HTR-8/SVneo (cell line): Measurements from ENCODE around the gene SDK1.

Experiments
- DNase-seq: peaks from one replicate; pipeline ENCODE4 v3.0.0; 2011; ENCODE audit warnings: low spot score, mixed read lengths; ENCODE audit not compliant: insufficient read length
- FAIRE-seq: peaks from 2 replicates; lab custom pipeline; 2011; peaks lifted over from hg19 to GRCh38; lab: Jason Lieb, UNC

SDK1 gene

DNA sequence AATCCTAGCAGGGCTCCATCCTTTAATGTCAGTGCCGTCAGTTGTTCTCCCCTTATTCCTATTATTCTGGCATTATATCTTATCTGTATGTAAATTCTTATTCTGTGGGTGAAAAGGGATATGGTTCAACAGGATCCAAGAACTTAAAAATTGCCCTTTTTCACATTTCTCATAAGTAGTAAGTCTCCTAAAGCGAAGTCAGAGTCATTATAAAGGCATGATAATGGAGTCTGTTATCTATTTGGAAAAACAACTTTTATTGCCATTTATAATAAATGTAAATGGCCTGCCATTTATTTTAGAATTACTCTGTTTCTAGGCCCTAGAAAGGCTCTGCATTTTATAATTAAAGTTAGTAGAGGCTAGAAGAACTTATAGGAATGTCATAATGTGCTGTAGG lies 31.3 kb downstream of the SDK1 start:
- DNase-seq (no peak), FAIRE-seq (no peak)

DNA sequence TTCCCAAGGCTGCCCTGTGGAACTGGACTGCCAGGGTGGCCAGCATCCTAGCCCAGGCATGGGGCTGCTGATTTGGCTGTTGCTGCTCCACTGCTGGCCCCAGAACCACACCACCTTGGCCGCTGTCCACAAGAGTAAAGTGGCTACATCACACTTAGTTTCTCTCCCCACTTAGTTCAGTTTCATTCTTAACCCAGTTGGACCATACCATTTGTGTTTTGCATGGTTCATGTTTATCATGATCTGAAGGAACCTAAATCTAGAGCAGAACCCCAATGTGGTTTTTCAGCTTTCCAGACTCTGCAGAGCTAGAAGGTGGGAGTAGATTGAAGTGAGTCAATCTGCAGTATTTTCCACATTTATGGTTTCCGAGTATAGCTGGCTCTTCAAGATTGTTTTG lies 32.8 kb downstream of the SDK1 start:
- no peak for DNase-seq
- FAIRE-seq, result peak; percentile 36

DNA sequence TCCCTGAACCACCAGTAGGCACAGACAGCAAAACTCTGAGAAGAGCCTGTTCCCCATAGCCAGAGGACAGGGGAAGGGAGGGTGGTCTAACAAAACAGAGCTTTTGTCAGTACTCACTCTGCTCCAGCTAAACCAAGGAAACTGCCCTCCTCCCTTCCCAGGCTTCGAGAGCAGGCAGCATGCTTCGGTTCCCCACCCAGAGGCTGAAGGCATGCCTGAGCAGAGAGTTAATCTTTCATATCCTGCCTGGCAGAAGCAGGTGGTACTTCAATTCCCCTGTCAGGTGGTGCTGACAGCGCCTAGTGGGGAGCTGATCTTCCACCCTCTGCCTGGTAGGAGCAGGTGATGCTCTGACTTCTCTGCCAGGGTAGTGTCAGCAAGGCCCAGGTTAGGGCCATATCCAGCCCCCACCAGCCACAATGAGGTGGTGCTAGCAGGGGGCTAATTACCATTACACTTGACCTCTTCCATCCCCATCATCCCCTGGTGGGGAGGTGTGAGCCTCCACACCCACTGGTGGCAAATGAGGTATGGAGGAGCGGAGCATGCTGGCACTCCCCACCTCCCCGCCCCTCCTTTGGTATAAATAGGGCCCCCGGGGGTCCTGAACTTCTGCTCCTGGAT lies 35.1 kb downstream of the SDK1 start:
- FAIRE-seq (peak; percentile 49), DNase-seq (no peak)

DNA sequence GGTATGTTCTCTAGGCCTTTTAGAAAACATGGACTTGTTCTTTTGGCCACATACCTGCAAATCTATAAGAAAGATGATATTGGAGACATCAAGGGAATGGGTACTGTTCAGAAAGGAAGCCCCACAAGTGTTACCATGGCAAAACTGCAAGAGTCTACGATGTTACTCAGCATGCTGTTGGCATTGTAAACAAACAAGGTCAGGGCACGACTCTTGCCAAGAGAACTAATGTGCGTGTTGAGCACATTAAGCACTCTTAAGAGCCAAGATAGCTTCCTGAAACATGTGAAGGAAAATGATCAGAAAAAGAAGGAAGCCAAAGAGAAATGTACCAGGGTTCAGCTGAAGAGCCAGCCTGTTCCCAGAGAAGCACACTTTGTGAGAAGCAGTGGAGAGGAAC lies 37.1 kb downstream of the SDK1 start:
- DNase-seq (no peak), FAIRE-seq (no peak)

DNA sequence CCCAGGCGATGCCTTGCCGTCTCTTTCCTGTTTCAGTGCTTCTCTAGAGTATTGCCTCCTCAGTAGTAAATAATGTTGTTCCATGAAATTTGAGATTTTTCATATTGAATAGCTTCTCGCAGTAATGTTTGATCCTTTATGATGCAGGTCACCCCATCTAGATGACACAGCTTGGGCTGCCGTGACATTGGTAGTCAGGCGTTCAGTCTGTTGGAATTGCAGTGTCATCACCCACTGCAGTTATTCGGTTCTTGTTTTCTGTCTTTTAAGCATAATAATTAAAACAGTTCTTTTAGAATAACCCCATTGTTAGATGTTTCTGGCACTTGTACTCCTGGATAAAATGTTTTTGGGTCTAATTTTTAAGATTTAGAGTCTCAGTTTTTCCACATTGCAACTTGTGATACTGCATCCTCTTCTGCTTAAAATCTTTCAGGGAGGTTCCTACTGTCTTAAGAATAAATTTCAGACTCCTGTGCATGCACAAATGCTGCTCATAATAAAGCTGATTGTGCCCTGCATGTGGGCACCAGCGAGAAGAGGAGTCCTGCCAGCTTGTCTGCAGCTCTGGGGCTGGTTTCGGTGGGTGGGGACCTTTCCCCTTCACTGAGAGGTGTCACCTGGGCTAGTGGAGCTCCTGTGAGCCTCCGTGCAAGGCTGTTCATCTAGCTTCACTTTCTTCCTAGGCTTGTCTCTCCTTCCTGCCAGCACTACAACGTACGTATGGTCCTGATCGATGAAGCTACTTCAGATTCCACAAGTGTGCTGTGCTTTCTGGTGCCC lies 44.8 kb downstream of the SDK1 start:
- FAIRE-seq (no peak), DNase-seq (no peak)

DNA sequence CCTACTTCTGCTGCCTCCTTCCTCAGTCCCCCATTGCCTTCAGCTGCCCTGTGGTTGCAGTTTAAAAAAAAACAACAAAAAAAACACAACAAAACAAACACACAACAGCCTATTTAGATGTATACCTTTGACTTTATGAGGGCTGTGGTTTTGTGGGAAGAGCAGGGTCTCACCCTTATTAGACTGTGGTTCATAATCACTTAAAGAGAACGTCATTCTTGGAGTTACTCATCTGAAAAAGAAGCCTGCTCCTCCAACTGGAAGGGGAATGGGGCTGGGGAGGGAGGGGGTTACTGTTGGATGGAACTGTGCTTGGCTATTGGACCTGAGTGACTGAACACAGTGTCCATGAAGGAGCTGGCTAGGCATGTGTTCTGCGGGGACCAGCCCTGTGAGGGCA lies 48.1 kb downstream of the SDK1 start:
- no peak for FAIRE-seq

DNA sequence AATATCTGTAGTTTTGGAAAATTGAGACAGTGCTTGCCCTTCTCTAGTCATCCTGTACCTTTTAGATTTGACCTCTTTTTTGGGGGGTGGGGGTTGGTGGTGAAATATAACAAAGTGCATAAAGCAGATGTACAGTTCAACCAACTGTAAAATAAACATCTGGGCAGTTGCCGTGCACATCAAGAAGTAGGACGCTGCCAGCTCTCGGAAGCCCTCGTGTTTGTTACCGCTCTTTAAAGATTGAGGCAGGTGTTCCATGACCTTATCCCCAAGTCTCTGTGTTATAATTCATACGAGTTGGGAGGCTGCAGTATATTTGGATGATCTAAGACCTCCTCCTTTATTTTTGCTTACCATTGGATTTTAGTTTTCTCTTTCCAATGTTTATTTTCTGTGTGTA lies 55.1 kb downstream of the SDK1 start:
- FAIRE-seq, result no peak
- no peak for DNase-seq

More for the DNA sequence above, 48.1 kb downstream of the SDK1 start:
- DNase-seq, result no peak

DNA sequence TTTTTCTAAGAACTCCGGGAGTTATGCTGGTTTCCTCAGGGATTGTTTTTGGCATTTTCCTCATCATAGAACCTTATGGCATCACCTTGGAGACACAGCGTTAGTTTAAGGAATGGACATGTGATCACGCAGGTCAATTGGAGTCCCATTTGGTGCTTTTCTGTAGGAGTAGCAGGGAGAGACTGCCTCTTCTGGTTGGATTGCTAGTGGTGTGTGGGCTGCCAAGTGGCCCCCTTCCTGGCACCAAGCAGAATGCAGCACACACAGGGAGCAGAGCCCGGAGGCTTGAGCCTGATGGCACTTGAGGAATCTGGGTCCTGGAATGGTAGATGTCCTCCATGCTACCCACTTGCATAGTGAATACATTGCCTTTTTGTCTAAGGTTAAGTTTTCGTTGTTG lies 57.9 kb downstream of the SDK1 start:
- DNase-seq, result no peak
- no peak for FAIRE-seq

DNA sequence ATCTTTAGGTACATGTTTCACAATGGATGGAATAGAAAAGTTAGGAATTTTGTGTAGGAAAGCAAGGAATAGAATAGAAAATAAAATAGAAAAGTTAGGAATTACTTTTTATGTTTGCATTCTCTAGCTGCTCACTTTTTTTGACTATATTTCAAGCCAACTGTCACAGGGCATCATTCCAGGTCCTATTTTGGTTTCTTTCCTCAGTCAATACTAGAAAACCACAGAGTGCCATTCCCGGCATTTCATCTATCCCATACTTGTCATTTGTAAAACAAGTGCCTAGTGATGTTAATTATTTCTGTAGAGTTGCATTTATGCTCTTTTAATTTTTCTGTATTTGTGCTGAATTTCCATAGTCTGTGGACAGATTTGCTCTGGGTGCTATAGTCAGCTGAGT lies 66.2 kb downstream of the SDK1 start:
- DNase-seq, result no peak
- no peak for FAIRE-seq

DNA sequence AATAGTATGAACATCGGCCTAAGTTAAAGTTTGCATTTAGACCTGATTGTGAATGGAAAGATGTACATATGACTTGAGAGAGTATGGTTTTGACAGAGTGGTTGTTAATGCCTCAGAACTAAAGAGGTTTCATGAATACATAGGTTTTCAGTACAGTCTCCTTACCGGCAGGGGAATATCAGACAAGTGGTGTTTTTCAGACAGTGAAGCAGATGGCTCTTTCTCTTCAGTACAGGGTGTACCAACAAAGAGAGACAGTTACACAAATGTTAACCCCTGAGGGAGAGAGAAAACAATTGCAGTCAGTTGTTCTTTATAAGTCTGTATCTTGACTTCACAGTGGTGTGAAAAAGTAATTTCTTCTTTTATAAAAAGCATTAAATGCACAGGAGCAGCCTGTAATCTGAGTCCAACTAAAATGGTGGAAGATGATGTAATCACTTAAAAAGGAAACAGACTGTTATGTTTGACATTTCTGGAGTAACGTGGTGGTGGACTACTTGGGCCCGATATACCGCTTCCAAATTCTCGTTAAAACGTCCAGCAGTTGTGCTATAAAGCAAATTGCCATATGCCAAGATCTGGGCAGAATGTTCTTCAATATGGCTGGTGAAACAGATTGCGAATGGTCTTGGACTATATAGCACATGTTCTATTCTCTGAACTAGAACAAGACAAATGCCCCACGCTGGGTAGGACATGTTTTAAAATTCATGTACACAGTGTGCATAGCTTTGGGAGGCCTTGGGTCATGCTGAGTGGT lies 69.2 kb downstream of the SDK1 start:
- FAIRE-seq, result no peak
- no peak for DNase-seq

DNA sequence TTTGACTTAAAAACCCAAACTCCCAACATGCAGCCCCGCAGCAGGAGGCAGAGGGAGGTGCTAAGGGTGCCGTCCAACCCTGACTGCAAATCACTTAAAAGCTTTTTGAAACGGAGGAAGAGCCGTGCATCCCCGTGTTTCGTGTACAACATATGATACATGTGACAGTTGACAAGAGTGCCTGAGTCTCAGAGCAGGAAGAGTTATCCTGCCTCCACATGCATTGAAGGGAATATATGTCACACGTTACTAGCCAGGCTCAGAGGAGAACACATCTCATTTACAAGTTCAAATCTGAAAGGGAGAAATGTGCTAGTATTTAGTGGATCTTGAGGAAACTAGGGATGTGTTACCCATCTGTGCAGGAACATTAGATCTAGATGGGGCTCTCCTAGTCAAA lies 69.9 kb downstream of the SDK1 start:
- peak; percentile 64 for FAIRE-seq
- no peak for DNase-seq

DNA sequence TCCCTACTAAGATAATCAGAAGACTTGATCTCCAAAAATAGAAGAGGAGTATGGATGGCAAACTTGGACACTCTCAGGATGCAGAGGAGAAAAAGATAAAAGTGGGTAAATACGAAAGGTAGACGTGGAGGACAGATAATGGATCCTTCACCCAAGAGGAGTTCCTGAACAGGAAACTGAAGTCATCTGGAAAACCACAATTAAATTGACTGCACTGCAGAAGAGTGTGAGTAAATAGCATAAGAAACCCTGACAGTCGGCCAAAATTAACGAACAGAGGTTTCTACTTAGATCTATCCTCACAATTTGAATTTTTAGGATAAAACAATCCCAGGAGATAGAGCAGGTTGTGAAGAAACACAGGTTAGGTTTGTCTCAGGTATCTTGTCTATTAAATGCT lies 70.5 kb downstream of the SDK1 start:
- DNase-seq, result no peak
- FAIRE-seq, result no peak

DNA sequence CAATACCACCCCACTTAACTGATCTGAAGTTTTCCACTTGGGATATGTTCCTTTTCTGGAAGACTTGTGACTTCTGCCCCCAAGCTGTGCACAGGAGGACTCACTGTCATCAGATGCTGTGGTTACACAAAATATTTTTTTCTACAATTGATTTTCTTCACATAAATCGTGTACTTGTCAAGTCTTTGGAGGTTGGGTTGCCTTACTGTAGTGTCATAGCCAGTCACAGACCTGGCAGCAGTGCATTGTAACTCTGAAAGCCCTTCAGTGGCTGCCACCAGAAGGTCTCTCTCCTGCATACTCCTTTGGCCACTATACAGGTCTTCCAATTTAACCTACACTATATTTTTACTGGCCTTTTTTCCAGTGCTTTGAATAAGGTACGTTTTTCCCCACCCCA lies 73.2 kb downstream of the SDK1 start:
- DNase-seq, result no peak
- FAIRE-seq, result no peak

DNA sequence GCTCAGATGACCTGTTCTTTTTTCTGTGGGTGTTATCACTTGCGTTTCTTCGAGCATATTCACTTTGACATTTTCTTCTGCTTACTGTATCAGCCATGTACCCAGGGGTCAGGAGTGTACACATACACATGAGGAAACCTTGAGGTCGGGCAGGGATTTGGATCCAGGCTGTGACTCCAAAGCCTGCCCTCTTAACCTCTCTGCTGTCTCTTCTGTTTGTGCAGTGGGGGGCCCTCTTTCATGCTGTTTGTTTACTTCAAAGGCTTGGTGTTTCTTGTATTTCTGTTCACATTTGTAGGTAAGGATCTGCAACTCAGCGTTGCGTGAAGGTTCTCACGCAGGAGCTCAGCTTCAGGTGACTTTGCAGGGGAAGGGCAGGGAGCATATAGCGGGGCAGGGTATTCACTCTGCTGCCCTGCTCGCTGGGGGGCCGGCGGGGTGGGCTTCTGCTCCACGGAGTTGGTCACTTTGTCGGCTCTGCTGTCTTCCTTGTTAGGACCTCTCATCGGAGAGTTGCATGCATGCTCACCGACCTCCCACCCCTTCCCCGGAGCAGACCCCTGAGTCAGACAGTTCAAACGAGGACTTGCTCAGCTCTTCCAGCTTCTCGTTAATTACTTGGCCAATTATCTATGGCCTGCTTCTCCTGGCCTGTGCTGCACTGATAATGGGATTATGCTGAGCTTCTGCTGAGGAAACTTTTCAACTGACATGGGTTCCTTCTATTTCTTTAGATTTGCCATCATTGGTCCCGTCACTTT lies 77.5 kb downstream of the SDK1 start:
- FAIRE-seq (no peak), DNase-seq (no peak)

DNA sequence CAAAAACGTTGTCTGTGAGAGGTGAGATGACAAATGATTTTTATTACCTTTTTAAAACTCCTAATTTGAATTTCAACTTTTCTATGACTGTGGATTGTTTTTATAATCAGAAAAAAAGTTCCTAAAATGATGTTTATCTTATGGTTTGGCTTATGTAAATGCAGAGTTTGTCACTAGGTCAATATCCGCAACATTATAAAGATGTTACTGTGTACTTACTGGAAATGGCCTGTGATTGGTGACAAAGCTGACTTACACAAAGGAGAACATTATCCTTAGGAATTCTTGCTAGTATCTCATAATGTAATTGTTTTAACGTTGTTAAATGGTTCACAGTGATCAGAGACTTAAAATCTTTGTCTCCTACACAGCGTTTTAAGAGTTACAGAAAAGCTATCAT lies 79.0 kb downstream of the SDK1 start:
- DNase-seq (no peak), FAIRE-seq (no peak)

DNA sequence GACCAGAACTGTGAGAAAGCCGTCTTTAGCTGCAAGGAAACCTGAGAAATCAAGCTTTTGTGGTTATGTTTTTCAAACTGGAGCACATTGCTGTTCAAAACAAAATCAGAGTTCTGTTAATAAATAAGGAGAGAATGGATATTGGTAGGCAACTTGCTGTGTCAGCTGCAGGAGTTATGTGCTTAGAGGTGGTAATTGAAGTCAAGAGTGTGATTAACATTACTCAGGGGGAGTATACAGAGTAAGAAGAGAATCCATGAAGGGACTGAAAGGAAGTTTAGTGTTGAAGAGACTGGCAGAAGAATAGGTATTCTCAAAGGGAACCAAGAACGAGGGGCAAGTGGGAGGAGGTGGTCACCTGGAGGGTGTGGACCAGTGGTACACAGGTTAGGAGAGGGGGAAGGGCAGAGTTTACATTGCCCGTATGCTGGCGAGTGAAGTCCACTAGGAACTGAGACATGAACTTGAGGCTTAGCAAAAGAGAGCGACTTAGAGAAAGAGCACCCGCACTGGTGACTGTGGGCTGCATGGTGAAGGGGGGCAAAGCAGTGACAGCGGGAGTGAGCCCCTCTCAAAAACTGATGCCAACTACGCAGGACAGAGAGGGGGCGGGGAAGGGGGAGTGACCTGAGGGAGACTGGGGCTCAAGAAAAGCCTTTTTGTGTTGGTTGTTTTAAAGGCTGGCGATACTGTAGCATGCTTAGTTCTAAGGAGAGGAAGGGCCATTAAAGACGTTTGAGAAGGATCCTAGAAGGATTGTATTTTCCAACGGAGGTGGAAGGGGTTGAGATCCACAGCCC lies 80.0 kb downstream of the SDK1 start:
- no peak for DNase-seq
- no peak for FAIRE-seq

DNA sequence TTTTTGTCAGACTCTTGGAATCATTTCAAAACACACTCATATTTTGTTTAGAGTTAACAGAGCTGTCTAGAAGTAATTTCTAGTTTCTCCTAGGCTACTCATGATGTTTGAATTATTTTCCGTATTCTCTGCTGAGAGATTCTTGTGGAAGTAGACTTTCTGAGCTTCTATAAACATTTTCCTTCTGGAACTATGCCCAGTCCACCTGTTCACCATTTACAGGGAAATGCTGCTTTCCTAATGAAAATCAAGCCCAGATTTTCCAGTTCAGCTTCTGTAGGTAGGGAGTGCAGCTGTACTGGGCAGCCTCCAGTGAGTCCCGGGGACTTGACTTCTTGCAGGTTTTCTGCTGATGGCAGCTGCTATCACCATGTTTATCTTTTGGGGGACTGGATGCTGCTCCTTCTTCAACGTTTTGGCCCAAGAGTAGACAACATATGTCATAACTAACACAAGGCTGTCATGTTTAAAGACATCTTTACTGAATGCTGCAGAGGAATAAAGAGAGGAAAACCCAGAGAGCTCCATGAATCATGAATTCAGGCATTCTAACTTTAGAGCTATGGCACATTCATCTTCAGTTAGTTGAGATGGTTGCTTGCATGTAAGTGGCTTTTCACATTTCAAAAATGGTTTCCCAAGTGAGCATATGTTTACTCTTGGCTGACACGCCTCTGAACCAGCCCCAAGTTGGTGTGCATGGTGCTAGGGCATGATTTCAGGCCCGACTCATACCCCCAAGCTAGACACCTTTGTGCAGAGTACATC lies 85.6 kb downstream of the SDK1 start:
- peak; percentile 65 for FAIRE-seq
- DNase-seq, result no peak

DNA sequence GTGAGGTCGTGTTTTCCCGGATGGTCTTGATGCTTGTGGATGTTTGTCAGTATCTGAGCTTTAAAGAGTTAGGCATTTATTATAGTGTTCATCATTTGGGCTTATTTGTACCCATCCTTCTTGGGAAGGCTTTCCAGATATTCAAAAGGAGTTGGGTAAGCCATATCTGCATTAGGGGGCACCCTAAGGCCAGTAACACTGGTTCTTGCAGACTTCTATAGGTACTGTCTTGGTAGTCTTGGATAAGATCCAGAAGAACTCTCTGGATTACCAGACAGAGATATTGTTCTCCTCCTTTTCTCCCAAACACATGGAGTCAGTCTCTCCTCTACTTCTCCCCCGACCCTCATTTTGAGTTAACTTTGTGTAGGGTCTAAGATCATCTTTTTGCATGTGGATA lies 92.8 kb downstream of the SDK1 start:
- no peak for DNase-seq
- FAIRE-seq, result no peak

DNA sequence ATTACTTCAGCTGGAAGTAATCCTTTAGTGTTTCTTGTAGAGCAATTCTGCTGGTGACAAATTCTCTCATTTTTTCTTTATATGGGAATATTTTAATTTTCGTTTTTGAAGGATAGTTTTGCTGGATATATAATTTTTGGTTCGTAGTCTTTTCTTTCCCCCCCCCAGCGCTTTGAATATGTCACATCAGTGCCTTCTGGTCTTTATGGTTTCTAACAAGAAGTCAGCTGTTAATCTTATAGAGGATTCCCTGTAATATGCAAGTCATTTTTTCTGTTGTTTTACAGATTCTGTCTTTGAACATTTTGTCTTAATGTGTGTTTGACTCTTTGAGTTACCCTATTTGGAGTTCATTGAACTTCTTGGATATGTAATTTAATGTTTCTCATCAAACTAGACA lies 96.3 kb downstream of the SDK1 start:
- FAIRE-seq (no peak), DNase-seq (no peak)
